ENCODE results near the gene IMPG2. TPM values are rescaled to one million over a fixed set of nuclear protein-coding genes. Genes with fewer than 3 reads are reported as not detected.
"Not testable (repeated sequence)": the region's sequence is repeated elsewhere in the genome, so short reads cannot be mapped to it uniquely, and the experiment has no call there.

IMPG2 gene
- 1.8 TPM for polyA plus RNA-seq (ENCODE audit: insufficient read length)

GRCh38 chr3:101320475-101320874 is at the start of gene IMPG2:
TSS of gene IMPG2 (minus strand) at chr3:101320575. CDS start at chr3:101320372, 203 bp downstream.
- DNase-seq (ENCODE audit: low read depth) = no peak

DNA sequence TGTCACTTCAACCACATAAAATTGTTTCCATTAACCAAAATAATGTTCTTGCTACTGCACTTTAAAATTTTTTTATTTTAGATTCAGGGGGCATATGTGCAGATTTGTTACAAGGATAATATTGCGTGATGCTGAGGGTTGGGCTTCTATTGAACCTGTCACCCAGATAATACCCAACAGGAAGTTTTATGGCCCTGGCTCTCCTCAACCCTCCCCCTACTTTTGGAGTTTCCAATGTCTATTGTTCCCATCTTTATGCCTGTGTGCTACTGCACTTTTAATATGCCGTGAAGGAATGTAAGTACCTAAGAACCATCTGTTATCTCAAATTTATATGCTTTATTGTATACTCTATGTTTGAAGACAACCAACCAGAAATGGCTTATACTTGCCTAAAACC is 42.0 kb upstream of the IMPG2 start:
- no peak for DNase-seq (ENCODE audit: low read depth)

DNA sequence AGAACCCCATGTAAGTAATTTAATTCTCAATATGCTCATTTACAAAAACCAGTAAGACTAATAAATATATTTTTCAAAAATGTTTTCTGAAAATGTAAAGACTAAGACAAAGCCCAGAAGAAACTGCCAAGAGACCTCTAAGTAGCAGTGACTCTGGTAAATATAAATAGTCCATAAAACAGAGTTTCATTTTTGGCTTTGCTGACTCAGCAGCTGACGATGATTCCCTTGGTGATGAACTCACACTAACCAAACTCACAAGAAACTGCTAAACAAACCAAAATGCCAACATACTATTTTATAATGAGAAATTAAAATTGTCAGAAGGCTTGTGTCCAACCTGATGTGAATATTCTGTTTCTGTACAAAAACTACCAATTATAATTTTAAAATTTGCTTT is 31.5 kb upstream of the IMPG2 start:
- peak; percentile 1 for DNase-seq (ENCODE audit: low read depth)

GRCh38 chr3:101340591-101340990 is 20.2 kb upstream of the IMPG2 start:
- DNase-seq (ENCODE audit: low read depth) = no peak

DNA sequence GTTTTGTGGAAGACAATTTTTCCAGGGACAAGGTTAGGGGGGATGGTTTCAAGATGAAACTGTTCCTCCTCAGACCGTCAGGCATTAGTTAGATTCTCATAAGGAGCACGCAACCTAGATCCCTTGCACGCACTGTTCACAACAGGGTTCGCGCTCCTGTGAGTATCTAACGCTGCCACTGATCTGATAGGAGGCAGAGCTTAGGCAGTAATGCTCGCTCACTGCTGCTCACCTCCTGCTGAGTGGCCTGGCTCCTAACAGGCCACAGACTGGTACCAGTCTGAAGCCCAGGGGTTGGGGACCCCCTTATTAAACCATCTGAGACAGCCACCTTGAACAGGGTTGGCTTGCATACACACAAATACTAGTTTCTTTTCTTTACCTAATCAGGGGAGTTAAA is 13.5 kb upstream of the IMPG2 start:
- DNase-seq (ENCODE audit: low read depth) = no peak

DNA sequence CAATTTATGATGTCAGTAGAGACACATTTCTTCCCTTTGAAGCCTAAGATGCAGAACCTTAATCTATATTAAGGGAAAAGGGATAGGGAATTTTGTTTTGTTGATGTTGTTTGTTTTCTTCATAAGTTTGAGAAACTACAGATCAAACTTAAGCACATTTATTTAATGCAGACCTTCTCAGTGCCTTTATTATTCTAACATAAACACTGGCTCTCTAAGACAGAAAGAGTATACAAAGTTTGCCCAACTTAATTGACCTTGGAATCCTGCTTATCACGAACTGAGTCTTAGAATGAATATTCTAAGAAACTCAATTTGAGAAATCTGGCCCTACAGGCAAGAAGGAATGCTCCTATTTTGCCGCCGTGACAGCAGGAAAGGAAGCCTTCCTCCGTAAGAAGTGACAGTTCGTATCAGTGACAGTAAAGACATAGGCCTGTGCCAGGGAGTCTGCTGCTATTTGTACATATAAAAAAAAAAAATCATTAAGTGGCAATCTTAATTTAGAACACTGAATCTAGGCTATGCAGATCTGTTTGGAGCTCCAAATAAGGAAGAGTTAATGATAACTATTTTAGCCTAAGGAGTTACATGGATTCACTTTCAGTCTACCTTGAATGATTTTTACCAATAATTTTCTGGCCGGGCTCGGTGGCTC is 8.8 kb upstream of the IMPG2 start:
- no peak for DNase-seq (ENCODE audit: low read depth)

- no peak for DNase-seq (ENCODE audit: low read depth)
Observed at GRCh38 chr3:101325393-101326134, 5.2 kb upstream of the IMPG2 start.

- no peak for DNase-seq (ENCODE audit: low read depth)
Observed at GRCh38 chr3:101319531-101319930, 844 bp downstream of the IMPG2 start.

- no peak for DNase-seq (ENCODE audit: low read depth)
Observed at GRCh38 chr3:101312545-101312944, 7.8 kb downstream of the IMPG2 start.

GRCh38 chr3:101311676-101312075 is 8.7 kb downstream of the IMPG2 start:
- no peak for DNase-seq (ENCODE audit: low read depth)

DNA sequence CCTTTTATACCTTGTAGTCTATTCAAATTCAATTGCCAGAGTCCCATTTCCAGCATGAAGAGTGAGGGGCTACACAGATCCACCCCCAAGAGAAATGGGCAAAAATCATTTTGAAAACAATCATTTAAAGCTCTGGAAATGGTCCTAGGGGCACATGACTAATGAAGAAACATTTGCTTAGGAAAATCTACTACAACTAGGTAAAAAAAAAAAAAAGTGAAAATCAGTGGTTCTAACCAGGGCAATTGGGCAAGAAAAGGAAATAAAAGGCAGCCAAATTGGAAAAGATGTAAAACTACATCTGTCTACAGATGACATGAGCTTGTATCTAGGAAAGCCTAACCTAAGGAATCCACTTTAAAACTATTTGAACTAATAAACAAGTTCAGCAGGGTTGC is 9.4 kb downstream of the IMPG2 start:
- no peak for DNase-seq (ENCODE audit: low read depth)

DNA sequence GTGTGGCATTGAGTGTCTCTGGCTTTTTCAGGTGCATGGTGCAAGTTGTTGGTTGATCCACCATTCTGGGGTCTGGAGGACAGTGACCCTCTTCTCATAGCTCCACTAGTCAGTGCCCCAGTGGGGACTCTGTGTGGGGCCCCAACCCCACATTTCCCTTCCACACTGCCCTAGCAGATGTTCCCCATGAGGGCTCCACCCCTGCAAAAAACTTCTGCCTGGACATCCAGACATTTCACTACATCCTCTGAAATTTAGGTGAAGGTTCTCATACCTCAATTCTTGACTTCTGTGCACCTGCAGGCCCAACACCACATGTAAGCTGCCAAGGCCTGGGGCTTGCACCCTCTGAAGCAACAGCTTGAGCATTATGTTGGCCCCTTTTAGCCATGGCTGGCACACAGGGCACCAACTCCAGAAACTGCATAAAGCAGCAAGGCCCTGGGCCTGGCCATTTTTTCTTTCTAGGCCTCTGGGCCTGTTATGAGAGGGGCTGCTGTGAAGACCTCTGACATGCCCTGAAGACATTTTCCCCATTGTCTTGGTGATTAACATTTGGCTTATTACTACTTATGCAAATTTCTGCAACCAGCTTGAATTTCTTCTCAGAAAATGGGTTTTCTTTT is 12.1 kb downstream of the IMPG2 start:
- not testable (repeated sequence) for DNase-seq (ENCODE audit: low read depth)

DNA sequence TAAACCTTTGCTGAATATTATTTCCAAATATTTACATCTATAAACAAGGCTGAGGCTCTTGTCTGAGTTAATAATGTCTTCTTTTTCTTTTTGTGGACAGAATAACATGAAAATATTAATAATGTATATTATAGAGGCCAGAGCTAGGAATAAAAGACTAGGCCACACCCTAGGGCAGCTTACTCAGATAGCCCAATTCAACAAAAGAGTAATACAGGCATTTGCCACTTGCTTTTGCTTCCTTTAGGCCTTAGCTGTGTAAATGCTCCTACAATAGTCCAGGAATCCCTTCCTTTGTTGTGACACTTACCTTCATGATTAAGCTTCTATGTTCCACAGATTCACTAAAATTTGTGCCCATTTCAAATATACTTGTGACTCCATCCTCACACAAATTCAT is 16.5 kb downstream of the IMPG2 start:
- no peak for DNase-seq (ENCODE audit: low read depth)

DNA sequence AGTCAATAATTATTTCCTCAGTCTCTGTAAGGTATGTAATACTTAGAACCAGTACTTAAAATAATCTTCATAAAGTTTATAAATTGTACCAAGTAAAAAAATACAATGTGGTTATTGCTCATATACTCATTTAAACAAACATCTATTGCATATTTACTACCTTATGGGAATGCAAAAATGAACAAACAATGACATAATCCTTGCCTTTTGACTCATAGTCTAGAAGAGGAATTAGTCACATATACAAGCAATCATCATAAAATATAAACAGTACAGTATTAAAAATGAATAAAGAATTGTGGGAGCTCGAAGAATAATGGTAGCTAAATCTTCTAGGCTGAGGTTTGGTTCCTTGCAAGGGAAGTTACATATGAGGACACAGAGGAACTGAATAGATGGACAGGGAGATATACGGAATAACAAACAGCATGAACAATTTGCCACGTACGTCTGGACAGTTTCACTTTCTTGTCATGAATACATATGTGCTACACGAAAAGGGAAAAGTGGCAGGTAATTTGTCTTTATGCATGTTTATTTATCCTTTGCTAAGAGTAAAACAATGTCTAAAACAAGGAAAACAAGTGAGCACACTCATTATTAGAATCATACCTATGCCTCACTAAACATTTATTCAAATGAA is 17.2 kb downstream of the IMPG2 start:
- no peak for DNase-seq (ENCODE audit: low read depth)

GRCh38 chr3:101300073-101300472 is 20.3 kb downstream of the IMPG2 start:
- no peak for DNase-seq (ENCODE audit: low read depth)

GRCh38 chr3:101292027-101292426 is 28.3 kb downstream of the IMPG2 start:
- DNase-seq (ENCODE audit: low read depth) = no peak

DNA sequence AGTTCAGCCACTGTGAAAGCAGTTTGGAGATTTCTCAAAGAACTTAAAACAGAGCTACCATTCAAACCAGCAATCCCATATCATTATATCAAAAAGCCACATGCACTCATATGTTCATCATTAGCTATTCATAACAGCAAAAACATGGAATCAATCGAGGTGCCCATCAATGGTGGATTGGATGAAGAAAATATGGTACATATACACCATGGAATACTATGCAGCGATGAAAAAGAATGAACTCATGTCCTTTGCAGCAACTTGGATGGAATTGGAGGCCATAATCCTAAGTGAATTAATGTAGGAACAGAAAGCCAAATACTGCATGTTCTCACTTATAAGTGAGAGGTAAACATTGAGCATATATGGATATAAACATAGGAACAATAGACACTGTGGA is 32.1 kb downstream of the IMPG2 start:
- no peak for DNase-seq (ENCODE audit: low read depth)

GRCh38 chr3:101284757-101285156 is 35.6 kb downstream of the IMPG2 start:
- no peak for DNase-seq (ENCODE audit: low read depth)

DNA sequence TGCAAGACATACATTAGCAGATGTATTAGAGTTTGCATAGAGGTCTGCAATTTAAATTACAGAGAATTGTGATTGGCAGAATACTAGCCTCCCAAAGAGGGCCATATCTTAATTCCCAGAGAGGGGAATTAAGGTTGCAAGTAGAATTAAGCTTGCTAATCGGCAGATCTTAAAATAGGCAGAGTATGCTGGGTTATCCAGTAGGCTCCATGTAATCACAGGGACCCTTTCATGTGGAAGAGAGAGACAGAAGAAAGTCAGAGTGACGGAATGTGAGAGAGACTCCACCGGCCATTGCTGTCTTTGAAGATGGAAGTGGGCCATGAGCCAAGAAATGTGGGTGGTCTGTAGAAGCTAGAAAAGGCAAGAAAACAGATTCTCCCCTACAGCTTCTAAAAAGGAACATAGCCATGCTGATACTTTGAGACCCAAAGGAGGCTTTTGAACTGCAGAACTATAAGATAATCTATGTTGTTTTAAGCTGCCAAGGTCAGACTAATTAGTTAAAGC is 38.8 kb downstream of the IMPG2 start:
- no peak for DNase-seq (ENCODE audit: low read depth)

DNA sequence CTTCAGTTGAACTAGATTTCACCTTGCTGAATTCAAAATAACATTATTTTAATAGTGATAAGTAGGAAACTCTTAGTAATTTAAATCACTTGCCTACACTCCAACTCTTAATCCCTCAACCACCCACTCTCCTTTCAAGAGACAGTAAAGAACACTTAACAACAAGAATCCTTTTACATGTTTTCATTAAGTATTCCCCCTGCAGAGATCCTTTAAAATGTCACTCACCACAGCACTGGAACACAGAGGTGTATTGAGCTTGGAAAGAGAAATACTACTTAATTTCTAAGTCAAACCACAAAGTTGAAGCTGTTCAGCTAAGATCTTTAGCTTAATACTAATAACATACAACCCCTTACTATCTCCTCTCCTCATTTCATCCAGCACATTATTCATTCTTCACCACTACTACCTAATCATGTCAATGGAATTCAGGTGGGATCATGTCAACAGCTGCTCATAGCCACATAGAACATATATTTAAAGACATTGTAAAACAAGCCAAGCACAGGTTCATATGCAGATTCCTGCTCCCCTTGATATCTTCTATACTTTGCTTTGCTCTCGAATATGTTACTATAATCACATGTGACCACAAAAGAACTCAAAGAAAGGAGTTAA is 40.5 kb downstream of the IMPG2 start:
- DNase-seq (ENCODE audit: low read depth) = no peak

DNA sequence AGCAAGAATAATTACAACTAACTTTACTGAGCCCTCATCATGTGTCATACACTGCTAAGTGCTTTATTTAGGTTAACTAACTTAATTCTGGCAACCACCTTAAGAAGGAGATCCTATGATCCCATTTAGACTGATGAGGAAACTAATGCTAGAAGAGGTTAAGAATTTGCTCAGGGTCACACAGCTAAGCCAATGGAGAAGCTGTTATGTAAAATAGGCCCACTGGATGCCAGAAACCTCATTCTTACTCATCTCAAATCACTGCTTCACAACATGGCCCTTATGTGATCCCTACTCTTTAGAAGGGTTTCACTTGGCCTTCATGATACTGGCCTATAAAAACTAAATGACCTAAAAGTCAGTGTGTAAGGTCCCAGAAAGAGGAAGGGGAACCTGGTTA is 41.2 kb downstream of the IMPG2 start:
- no peak for DNase-seq (ENCODE audit: low read depth)

GRCh38 chr3:101278727-101279126 is 41.6 kb downstream of the IMPG2 start:
- no peak for DNase-seq (ENCODE audit: low read depth)
